BJ (cell line): Measurements from ENCODE around the gene KCNAB1. TPM values are rescaled to one million over a fixed set of nuclear protein-coding genes. Genes with fewer than 3 reads are reported as not detected.
"Not testable (repeated sequence)": the region's sequence is repeated elsewhere in the genome, so short reads cannot be mapped to it uniquely, and the experiment has no call there.

Experiments
- CTCF ChIA-PET: fragments of 350-600 bp; formaldehyde crosslinking; extraction: SDS; loops from one replicate; lab custom pipeline; 2021; ENCODE audit warnings: antibody characterized with exemption, inconsistent platforms; lab: Yijun Ruan, JAX
- POLR2A ChIA-PET: fragments of 300-600 bp; sonication (Branson Sonifier 250); formaldehyde crosslinking; extraction: SDS; loops from one replicate; lab custom pipeline; 2021; ENCODE audit warnings: antibody characterized with exemption; lab: Charles Lee
- DNase-seq: peaks from one replicate; pipeline ENCODE4 v3.0.0-alpha.2; 2011; ENCODE audit warnings: low read depth
- H3K27me3 ChIP-seq: 2 replicates; pipeline ENCODE4 v1.6.0; 2011; ENCODE audit warnings: low read length; ENCODE audit not compliant: control insufficient read depth, insufficient read depth
- H3K36me3 ChIP-seq: 2 replicates; pipeline ENCODE4 v1.5.1; 2011; ENCODE audit warnings: low read length; ENCODE audit not compliant: control insufficient read depth, insufficient read depth
- H3K4me3 ChIP-seq: 2 replicates; pipeline ENCODE4 v1.5.1; 2011; ENCODE audit warnings: low read depth, mild to moderate bottlenecking, control low read depth, low read length
- CTCF ChIP-seq: IDR thresholded peaks from 2 replicates; pipeline ENCODE4 v1.5.1; 2011; ENCODE audit warnings: low read depth, mild to moderate bottlenecking, control low read depth, inconsistent platforms, low read length, moderate library complexity; ENCODE audit not compliant: insufficient read depth
- polyA plus RNA-seq: library from polyadenylated mRNA; depleted of rRNA; stranded (reverse); fragments of >200 nt; gene quantifications from 2 replicates; pipeline ENCODE4 v1.2.3, GENCODE V29; 2011

Gene KCNAB1
- polyA plus RNA-seq, 1 experiment = not detected

DNA sequence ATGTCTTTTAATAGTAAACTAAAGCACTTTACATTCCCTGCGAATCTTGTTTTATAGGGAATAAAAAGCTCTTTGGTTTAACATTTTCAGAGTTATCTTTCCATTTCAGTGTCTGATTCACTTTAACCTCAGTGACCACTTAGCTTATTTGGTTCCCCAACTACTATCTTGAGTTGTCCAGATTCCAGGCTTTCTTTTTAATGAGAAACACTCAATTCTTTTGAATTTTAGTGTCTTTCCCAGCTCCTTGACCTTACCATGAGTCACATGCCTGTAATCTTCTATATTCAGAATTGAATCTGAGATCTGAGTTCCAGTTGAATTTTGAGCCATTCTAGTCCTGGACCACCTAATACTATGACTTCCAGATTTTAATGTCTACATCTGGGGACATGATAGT is 144.4 kb downstream of the KCNAB1 start:
- no peak overlapping the region for H3K4me3 ChIP-seq
- CTCF ChIA-PET = no interaction called here
- no peaks in the 10 kb centered on the region for H3K36me3 ChIP-seq
- peak; percentile 15 for DNase-seq
- no peak for TF ChIP-seq CTCF
- POLR2A ChIA-PET = no interaction called here
- H3K27me3 ChIP-seq = no peaks in the 10 kb centered on the region

DNA sequence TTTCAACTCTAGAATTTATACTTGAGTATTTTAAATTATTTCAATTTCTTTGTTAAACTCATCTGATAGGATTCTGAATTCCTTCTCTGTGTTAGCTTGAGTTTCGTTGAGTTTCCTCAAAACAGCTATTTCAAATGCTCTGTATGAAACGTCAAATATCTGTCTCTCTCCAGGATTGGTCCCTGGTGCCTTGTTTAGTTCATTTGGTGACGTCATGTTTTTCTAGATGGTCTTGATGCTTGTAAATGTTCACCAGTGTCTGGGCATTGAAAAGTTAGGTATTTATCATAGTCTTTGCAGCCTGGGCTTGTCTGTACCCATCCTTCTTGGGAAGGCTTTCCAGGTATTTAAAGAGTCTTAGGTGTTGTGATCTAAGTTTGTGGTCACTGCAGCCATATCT is 151.1 kb downstream of the KCNAB1 start:
- no peak for TF ChIP-seq CTCF
- Histone ChIP-seq H3K27me3 (no peaks in the 10 kb centered on the region; the same call in 1 of the 2 replicates), H3K4me3 (no peak overlapping the region), H3K36me3 (no peaks in the 10 kb centered on the region)
- CTCF ChIA-PET = no interaction called here
- POLR2A ChIA-PET = no interaction called here
- DNase-seq = no peak

DNA sequence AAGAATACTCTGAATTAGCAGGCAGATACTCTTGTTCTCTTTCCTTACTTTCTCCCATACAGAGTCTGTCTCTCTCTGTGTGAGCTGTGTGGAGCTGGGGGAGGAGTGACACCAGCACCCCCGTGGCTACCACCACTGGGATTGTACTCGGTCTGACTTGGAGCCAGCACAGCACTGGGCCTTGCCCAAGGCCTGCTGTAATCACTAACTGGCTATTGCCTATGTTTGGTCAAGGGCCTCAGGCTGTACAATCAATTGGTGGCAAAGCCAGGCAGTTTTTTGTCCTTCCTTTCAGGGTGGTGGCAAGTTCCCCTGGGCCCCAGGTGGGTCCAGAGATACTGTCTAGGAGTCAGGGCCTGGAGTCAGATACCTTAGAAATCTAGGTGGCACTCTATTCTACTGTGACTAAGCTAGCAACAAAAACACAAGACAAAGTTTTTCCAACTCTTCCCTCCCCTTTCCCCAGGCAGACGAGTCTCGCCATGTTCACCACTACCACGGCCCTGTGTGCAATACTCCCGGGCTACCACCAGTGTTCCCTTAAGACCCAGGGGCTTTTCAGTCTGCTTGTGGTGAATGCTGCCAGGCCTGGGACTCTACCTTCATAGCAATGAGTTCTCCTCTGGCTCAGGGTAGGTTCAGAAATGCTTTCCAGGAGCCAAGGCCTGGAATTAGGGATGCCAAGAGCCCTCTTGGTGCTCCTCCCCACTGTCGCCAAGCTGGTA is 151.8 kb downstream of the KCNAB1 start:
- H3K36me3 ChIP-seq = no peaks in the 10 kb centered on the region
- ChIA-PET CTCF (no interaction called here), POLR2A (no interaction called here)
- no peaks in the 10 kb centered on the region; the same call in 1 of the 2 replicates for H3K27me3 ChIP-seq
- DNase-seq = no peak
- H3K4me3 ChIP-seq = no peak overlapping the region
- TF ChIP-seq CTCF = no peak

- no peaks in the 10 kb centered on the region; the same call in 1 of the 2 replicates for H3K27me3 ChIP-seq
- POLR2A ChIA-PET = no interaction called here
- CTCF ChIA-PET = no interaction called here
- DNase-seq = no peak
- TF ChIP-seq CTCF = no peak
- no peaks in the 10 kb centered on the region for H3K36me3 ChIP-seq
- no peak overlapping the region for H3K4me3 ChIP-seq
These were observed 152.8 kb downstream of the KCNAB1 start for GRCh38 chr3:156273111-156273694.

DNA sequence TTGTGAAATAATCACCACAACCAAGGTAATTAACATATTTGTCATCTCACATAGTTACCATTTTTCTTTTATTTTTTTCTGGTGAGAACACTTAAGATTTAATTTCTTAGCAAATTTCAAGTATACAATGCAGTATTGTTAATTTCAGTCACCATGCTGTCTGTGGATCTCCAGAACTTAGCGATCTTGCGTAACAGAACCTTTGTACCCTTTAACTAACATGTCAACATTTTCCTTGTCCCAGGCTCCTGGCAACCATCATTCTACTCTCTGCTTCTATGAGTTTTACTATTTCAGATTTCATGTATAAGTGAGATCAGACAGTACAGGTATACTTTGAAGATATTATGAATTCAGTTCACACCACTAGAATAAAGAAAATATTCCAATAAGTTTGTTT is 154.4 kb downstream of the KCNAB1 start:
- Histone ChIP-seq H3K27me3 (no peaks in the 10 kb centered on the region; the same call in 1 of the 2 replicates), H3K36me3 (no peaks in the 10 kb centered on the region), H3K4me3 (no peak overlapping the region)
- POLR2A ChIA-PET = no interaction called here
- CTCF ChIA-PET = no interaction called here
- no peak for DNase-seq
- TF ChIP-seq CTCF = no peak

GRCh38 chr3:156284637-156285036 is 164.3 kb downstream of the KCNAB1 start:
- CTCF ChIA-PET = interaction anchor here (1.2 kb wide), 1 partner anchor 164 kb away, joined by 3 read pairs; no protein-coding TSS in a partner anchor
- H3K27me3 ChIP-seq, H3K36me3 ChIP-seq, DNase-seq, POLR2A ChIA-PET, H3K4me3 ChIP-seq: not testable (repeated sequence)
